Eye (tissue), 1 donor: ENCODE data around the gene FBP2.
"Not testable (repeated sequence)": the region's sequence is repeated elsewhere in the genome, so short reads cannot be mapped to it uniquely, and the experiment has no call there.

ENCODE experiments used
- DNase-seq: peaks from one replicate; pipeline ENCODE4 v3.0.0-alpha.2; 2015

FBP2 gene

GRCh38 chr9:94560237-94560636, 33.4 kb downstream of the FBP2 start:
- no peak for DNase-seq

- DNase-seq: no peak
Observed at GRCh38 chr9:94557376-94557775, 36.2 kb downstream of the FBP2 start.

- peak; percentile 13 for DNase-seq
Observed at GRCh38 chr9:94554439-94555331, 38.9 kb downstream of the FBP2 start, which contains the start of gene PCAT7. TSS of gene PCAT7 (plus strand) at chr9:94555083.

GRCh38 chr9:94554078-94554438, 39.6 kb downstream of the FBP2 start:
- no peak for DNase-seq

GRCh38 chr9:94553029-94553938, 40.3 kb downstream of the FBP2 start:
- DNase-seq: no peak

- no peak for DNase-seq
Observed at GRCh38 chr9:94545940-94546339, 47.7 kb downstream of the FBP2 start.

- not testable (repeated sequence) for DNase-seq
Observed at GRCh38 chr9:94544335-94544734, 49.3 kb downstream of the FBP2 start.

- DNase-seq: no peak
Observed at GRCh38 chr9:94538908-94539307, 54.7 kb downstream of the FBP2 start.

GRCh38 chr9:94534901-94535300, 58.7 kb downstream of the FBP2 start:
- DNase-seq: no peak

GRCh38 chr9:94533601-94534000, 60.0 kb downstream of the FBP2 start:
- no peak for DNase-seq

GRCh38 chr9:94533155-94533554, 60.5 kb downstream of the FBP2 start:
- no peak for DNase-seq

GRCh38 chr9:94528886-94529285, 64.7 kb downstream of the FBP2 start:
- no peak for DNase-seq

- DNase-seq: no peak
Observed at GRCh38 chr9:94526951-94527350, 66.7 kb downstream of the FBP2 start.

GRCh38 chr9:94526271-94526670, 67.4 kb downstream of the FBP2 start:
- DNase-seq: no peak

GRCh38 chr9:94525396-94526035, 68.1 kb downstream of the FBP2 start:
- DNase-seq: no peak

GRCh38 chr9:94517254-94517653, 76.4 kb downstream of the FBP2 start:
- no peak for DNase-seq

GRCh38 chr9:94514722-94515121, 78.9 kb downstream of the FBP2 start:
- DNase-seq: no peak

- no peak for DNase-seq
Observed at GRCh38 chr9:94511955-94512265, 81.7 kb downstream of the FBP2 start.

GRCh38 chr9:94511134-94511954, 82.3 kb downstream of the FBP2 start:
- no peak for DNase-seq
